Neural cell (in vitro differentiated cells): ENCODE results near the gene ESYT2.

Source experiments
- EZH2 ChIP-seq: fragments of 200-600, 300-800 bp; shearing (Covaris generic), sonication (generic); IDR thresholded peaks from 2 replicates; pipeline ENCODE4 v1.6.1; 2014; ENCODE audit warnings: antibody characterized with exemption, low read length, borderline replicate concordance, mild to moderate bottlenecking; ENCODE audit not compliant: insufficient read depth, poor library complexity, severe bottlenecking
- MXI1 ChIP-seq: fragments of 450-650 bp; conservative IDR thresholded peaks from 2 replicates; pipeline ENCODE4 v1.6.1; 2014; ENCODE audit warnings: antibody characterized with exemption, mild to moderate bottlenecking; ENCODE audit not compliant: poor library complexity, severe bottlenecking
- POLR2AphosphoS5 ChIP-seq: IDR thresholded peaks from 2 replicates; pipeline ENCODE4 v1.6.1; 2012
- RAD21 ChIP-seq: fragments of 450-650 bp; conservative IDR thresholded peaks from 2 replicates; pipeline ENCODE4 v1.6.1; 2014; ENCODE audit warnings: antibody characterized with exemption, mild to moderate bottlenecking, moderate library complexity
- SMC3 ChIP-seq: fragments of 450-650 bp; conservative IDR thresholded peaks from 2 replicates; pipeline ENCODE4 v1.6.1; 2014; ENCODE audit warnings: antibody characterized with exemption, mild to moderate bottlenecking, moderate library complexity; ENCODE audit not compliant: poor library complexity
- TAF1 ChIP-seq: IDR thresholded peaks from 2 replicates; pipeline ENCODE4 v1.6.1; 2012; ENCODE audit warnings: low read depth
- TF ChIP-seq, protein P1 (sequence below): IDR thresholded peaks from 2 replicates; pipeline ENCODE4 v1.6.1; 2012; ENCODE audit warnings: borderline replicate concordance
- TF ChIP-seq, protein P2 (sequence below): fragments of 450-650 bp; IDR thresholded peaks from 2 replicates; pipeline ENCODE4 v1.5.1; 2014; ENCODE audit warnings: antibody characterized with exemption, mild to moderate bottlenecking, moderate library complexity; ENCODE audit not compliant: poor library complexity, severe bottlenecking

DNA sequence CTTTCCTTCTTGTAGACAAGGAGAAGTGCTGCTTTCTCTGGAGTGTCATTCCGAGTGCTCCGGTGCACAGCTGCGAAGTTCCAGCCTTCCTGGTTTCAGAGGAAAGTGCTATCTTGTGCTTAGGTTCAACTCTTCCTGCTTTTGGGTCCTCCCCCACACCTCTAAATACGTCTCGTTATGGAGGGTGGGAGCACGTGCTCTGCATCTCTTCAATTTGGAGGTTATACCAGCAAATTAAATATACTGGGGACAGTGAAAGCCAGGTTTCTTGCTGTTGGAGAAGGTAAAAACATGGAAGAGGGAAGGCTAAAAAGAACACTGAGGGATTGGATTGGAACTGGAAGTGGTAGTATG is 2.4 kb upstream of the ESYT2 start:
- TF ChIP-seq POLR2AphosphoS5 (no peak), TAF1 (no peak), RAD21 (no peak), MXI1 (no peak), EZH2 (no peak), SMC3 (no peak)
- TF ChIP-seq, protein P1, sequence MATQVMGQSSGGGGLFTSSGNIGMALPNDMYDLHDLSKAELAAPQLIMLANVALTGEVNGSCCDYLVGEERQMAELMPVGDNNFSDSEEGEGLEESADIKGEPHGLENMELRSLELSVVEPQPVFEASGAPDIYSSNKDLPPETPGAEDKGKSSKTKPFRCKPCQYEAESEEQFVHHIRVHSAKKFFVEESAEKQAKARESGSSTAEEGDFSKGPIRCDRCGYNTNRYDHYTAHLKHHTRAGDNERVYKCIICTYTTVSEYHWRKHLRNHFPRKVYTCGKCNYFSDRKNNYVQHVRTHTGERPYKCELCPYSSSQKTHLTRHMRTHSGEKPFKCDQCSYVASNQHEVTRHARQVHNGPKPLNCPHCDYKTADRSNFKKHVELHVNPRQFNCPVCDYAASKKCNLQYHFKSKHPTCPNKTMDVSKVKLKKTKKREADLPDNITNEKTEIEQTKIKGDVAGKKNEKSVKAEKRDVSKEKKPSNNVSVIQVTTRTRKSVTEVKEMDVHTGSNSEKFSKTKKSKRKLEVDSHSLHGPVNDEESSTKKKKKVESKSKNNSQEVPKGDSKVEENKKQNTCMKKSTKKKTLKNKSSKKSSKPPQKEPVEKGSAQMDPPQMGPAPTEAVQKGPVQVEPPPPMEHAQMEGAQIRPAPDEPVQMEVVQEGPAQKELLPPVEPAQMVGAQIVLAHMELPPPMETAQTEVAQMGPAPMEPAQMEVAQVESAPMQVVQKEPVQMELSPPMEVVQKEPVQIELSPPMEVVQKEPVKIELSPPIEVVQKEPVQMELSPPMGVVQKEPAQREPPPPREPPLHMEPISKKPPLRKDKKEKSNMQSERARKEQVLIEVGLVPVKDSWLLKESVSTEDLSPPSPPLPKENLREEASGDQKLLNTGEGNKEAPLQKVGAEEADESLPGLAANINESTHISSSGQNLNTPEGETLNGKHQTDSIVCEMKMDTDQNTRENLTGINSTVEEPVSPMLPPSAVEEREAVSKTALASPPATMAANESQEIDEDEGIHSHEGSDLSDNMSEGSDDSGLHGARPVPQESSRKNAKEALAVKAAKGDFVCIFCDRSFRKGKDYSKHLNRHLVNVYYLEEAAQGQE = no peak
- TF ChIP-seq, protein P2, sequence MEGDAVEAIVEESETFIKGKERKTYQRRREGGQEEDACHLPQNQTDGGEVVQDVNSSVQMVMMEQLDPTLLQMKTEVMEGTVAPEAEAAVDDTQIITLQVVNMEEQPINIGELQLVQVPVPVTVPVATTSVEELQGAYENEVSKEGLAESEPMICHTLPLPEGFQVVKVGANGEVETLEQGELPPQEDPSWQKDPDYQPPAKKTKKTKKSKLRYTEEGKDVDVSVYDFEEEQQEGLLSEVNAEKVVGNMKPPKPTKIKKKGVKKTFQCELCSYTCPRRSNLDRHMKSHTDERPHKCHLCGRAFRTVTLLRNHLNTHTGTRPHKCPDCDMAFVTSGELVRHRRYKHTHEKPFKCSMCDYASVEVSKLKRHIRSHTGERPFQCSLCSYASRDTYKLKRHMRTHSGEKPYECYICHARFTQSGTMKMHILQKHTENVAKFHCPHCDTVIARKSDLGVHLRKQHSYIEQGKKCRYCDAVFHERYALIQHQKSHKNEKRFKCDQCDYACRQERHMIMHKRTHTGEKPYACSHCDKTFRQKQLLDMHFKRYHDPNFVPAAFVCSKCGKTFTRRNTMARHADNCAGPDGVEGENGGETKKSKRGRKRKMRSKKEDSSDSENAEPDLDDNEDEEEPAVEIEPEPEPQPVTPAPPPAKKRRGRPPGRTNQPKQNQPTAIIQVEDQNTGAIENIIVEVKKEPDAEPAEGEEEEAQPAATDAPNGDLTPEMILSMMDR = no peak
